NCI-H345 treated with DMSO at 0.1 percent for 48 hours (cell line): ENCODE results near the gene CLEC18C.
"Not testable (repeated sequence)": the region's sequence is repeated elsewhere in the genome, so short reads cannot be mapped to it uniquely, and the experiment has no call there.

Experiments
- DNase-seq: peaks from one replicate; lab custom pipeline; 2025; ENCODE audit not compliant: unreplicated experiment; lab: John Stamatoyannopoulos, UW

The CLEC18C gene

GRCh38 chr16:70158261-70158939, 15.2 kb upstream of the CLEC18C start:
- no peak for DNase-seq

GRCh38 chr16:70159355-70160348, 13.9 kb upstream of the CLEC18C start:
- DNase-seq: no peak

GRCh38 chr16:70160388-70160787, 13.2 kb upstream of the CLEC18C start:
- no peak for DNase-seq

- no peak for DNase-seq
Measured at GRCh38 chr16:70160821-70161220, 12.8 kb upstream of the CLEC18C start.

- DNase-seq: no peak
Measured at GRCh38 chr16:70161350-70161749, 12.2 kb upstream of the CLEC18C start.

- DNase-seq: no peak
Measured at GRCh38 chr16:70162041-70162451, 11.5 kb upstream of the CLEC18C start.

GRCh38 chr16:70163596-70163995, 10.0 kb upstream of the CLEC18C start:
- DNase-seq: no peak

GRCh38 chr16:70166688-70167087, 6.9 kb upstream of the CLEC18C start:
- not testable (repeated sequence) for DNase-seq

- not testable (repeated sequence) for DNase-seq
Measured at GRCh38 chr16:70173916-70174315, 329 bp downstream of the CLEC18C start.

GRCh38 chr16:70174387-70174932, 873 bp downstream of the CLEC18C start:
- not testable (repeated sequence) for DNase-seq

- DNase-seq: not testable (repeated sequence)
Measured at GRCh38 chr16:70187858-70188607, 14.4 kb downstream of the CLEC18C start.

GRCh38 chr16:70188608-70188915, 15.0 kb downstream of the CLEC18C start:
- not testable (repeated sequence) for DNase-seq

- DNase-seq: not testable (repeated sequence)
Measured at GRCh38 chr16:70190574-70190973, 17.0 kb downstream of the CLEC18C start.

GRCh38 chr16:70196683-70197300, 23.2 kb downstream of the CLEC18C start:
- DNase-seq: not testable (repeated sequence)

- not testable (repeated sequence) for DNase-seq
Measured at GRCh38 chr16:70197611-70198010, 24.0 kb downstream of the CLEC18C start.

GRCh38 chr16:70198230-70198629, 24.6 kb downstream of the CLEC18C start:
- not testable (repeated sequence) for DNase-seq

GRCh38 chr16:70198666-70199065, 25.1 kb downstream of the CLEC18C start:
- not testable (repeated sequence) for DNase-seq

GRCh38 chr16:70199170-70199569, 25.6 kb downstream of the CLEC18C start:
- DNase-seq: not testable (repeated sequence)

GRCh38 chr16:70200063-70200462, 26.5 kb downstream of the CLEC18C start:
- not testable (repeated sequence) for DNase-seq

- not testable (repeated sequence) for DNase-seq
Measured at GRCh38 chr16:70203508-70203907, 29.9 kb downstream of the CLEC18C start.
